GM12864 (cell line): Measurements from ENCODE around the gene GRIP2.

Experiments
- DNase-seq: peaks from one replicate; pipeline ENCODE4 v3.0.0-alpha.2; 2011; ENCODE audit warnings: low read depth
- H3K4me3 ChIP-seq: 2 replicates; pipeline ENCODE4 v1.5.1; 2011; ENCODE audit warnings: mild to moderate bottlenecking, low read depth, low read length, control low read depth
- TF ChIP-seq, protein P1 (sequence below): IDR thresholded peaks from 2 replicates; pipeline ENCODE4 v1.5.1; 2011; ENCODE audit warnings: low read depth, mild to moderate bottlenecking, moderate library complexity, low read length, control low read depth, inconsistent platforms; ENCODE audit errors: missing control alignments

GRIP2 gene

DNA sequence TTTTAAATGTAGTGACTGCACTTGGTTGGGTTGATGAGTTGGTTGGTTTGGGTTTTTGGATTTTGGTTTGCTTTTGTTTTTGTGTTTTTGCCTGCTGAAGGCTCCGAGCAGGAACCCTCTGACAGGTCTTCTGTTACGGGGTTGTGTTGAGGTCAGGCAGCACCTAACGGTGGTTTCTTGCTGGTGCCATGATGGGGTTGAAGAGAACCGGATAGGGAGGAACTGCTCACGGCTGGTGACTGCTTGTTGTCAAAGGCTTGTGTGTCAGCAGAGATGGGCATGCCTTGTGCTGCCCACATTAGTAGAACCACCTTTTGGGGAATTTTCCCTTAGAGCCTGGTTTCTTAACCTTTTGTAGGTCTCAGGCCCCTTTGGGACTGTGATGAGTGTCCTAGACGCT is 95.8 kb downstream of the GRIP2 start:
- H3K4me3 ChIP-seq, result no peak overlapping the region
- TF ChIP-seq, protein P1, sequence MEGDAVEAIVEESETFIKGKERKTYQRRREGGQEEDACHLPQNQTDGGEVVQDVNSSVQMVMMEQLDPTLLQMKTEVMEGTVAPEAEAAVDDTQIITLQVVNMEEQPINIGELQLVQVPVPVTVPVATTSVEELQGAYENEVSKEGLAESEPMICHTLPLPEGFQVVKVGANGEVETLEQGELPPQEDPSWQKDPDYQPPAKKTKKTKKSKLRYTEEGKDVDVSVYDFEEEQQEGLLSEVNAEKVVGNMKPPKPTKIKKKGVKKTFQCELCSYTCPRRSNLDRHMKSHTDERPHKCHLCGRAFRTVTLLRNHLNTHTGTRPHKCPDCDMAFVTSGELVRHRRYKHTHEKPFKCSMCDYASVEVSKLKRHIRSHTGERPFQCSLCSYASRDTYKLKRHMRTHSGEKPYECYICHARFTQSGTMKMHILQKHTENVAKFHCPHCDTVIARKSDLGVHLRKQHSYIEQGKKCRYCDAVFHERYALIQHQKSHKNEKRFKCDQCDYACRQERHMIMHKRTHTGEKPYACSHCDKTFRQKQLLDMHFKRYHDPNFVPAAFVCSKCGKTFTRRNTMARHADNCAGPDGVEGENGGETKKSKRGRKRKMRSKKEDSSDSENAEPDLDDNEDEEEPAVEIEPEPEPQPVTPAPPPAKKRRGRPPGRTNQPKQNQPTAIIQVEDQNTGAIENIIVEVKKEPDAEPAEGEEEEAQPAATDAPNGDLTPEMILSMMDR, result no peak
- no peak for DNase-seq

DNA sequence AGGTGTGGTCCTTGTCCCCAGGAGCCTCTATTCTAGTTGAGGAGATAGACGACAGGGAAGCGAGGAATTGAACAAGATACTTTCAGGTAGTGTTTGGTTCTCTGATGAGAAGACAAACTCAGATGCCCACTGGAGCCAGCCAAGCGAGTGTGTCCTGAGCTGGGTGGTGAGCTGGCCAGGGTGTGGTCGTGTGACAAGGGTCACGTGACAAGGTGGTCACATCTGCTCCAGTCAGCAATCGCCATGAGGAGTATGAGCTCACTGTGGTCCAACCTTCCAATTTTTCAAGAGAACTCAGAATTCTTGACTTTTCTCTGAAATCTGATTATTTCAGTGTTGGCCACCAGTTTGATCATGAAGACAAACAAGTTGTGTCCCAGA is 98.2 kb downstream of the GRIP2 start:
- DNase-seq, result no peak

DNA sequence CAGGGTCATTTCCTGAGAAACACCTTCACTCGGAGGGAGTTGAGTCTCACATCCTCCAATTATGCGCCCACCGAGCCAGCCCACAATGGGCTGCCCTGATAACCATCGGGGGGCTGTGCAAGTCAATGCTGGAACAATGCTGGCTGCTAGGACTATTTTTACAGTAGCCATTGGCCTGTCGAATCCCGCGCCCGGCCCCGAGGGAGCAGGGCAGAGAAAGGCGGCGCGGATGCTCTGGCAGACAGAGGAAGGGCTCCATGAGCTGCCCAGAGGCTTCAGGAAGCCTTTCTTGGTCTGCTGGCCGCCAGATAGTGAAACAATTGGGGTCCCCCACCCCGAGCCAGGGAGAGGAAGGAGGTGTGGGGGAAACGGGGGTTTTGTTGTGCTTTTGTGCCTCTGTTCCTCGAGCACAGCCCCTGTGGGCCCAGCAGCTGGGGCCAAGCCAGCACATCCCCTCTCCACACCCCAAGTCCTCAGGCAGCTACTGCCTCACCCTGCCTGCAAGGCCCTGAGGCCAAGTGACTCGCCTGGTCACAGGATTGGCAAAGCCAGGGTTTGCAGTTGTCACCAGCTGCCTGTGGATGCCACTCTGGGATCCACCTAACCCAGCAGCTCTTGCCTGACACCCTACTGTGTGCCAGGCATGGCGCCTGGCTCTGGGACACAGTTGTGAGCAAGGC is 98.8 kb downstream of the GRIP2 start:
- no peak for DNase-seq
- no peak overlapping the region for H3K4me3 ChIP-seq
- TF ChIP-seq, protein P1, result no peak

More for the DNA sequence above, 98.2 kb downstream of the GRIP2 start:
- no peak overlapping the region for H3K4me3 ChIP-seq
- TF ChIP-seq, protein P1, result no peak

DNA sequence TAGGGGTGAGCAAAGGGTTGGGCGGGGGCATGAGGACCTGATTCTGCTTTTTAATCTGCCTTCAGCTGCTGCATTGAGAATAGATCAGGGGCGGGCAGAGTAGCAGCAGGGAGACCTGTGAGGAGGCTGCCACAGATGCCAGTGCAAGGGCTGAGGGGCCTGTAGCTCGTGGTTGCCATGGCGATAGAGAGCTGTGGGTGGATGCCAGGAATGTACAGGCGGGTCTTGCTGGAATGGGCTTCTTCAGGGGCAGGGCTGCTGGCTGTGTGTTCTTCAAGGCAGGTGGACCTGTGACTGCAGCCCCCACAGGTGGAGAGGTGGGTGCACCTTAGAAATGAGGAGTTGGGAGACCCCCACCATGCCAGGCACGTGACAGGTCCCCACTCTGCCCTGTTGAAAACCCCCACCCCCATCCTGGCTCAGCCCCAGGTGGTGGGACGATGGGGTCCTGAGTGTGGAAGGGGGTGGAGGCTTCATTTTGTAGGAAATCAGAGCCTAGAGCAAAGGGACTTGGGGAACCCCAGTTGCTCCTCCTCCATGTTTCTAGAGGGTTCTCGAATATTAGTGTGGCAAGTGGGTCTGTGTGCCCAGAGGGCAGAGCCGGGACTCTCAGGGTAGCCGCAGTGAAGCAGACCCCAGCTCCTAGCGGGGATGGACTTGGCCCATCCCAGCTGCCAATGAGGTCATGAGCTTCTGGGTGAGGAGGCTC is 99.5 kb downstream of the GRIP2 start:
- TF ChIP-seq, protein P1, result no peak
- DNase-seq, result no peak
- no peak overlapping the region for H3K4me3 ChIP-seq

DNA sequence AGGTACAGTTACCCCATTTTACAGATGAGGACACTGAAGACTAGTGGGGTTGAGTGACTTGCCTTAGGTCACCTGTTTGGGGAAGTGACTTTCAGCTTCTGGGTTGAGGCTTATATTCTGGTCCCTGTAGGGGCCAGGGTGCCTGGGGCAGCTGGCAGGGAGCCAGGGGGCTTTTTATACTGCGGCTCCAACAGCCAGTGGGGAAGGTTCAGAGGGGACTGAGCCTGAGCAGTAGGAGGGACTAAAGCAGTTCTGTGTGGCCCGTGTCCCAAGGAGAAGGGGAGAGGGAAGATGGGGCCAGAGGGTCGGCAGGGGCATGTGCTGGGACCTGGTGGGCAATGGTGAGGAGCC is 100.0 kb downstream of the GRIP2 start:
- no peak for DNase-seq
- TF ChIP-seq, protein P1, result no peak
- no peak overlapping the region for H3K4me3 ChIP-seq

DNA sequence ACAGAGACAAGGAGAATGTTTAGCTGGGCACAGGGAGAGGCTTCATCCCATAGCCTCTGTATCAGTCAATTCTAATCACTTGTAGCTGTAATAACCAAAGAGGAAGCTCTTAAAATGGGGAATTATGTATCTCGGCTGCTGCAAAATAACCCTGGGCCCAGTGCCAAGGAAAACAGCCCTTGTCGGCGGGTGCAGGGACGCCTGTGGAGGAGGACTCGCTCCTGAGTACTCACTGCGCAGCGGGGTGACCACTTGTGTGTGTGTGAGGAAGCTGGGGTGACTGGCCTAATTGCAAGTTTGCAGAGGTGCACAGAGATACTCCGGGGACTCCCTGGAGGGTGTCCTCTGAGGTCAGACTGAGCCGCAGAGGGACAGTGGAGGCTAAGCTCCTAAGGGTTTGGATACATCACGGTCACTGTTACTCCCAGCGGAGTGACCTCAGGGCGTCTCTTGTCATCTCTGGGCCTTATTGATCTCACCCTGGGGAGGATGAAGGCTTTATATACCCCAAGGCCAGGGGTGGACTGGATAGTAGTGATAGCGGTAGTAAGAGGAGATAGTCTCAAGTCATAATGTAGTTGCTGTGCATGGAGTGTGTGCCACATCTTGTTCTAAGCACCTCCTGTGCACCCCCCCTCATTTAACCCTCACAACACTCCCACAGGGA is 100.5 kb downstream of the GRIP2 start:
- TF ChIP-seq, protein P1, result no peak
- no peak for DNase-seq
- H3K4me3 ChIP-seq, result no peak overlapping the region
